Activated B cell treated with CpG ODN at 0.5 μM for 24 hours (primary cell): Measurements from ENCODE around the gene ABCC6. TPM values are rescaled to one million over a fixed set of nuclear protein-coding genes. Genes with fewer than 3 reads are reported as not detected.

Experiments used
- ATAC-seq: fragments of 200-7000 bp; cut with Tn5 transposase; one replicate; pipeline ENCODE4 v1.10.0; 2021; ENCODE audit warnings: low read depth, mild to moderate bottlenecking, moderate library complexity
- CTCF ChIA-PET: fragments of 350-600 bp; sonication (Branson Sonifier 250); formaldehyde crosslinking; loops from one replicate; lab custom pipeline; 2021; ENCODE audit warnings: antibody characterized with exemption; lab: Charles Lee
- POLR2A ChIA-PET: fragments of 350-600 bp; sonication (Branson Sonifier 250); formaldehyde crosslinking; loops from one replicate; lab custom pipeline; 2021; ENCODE audit warnings: antibody characterized with exemption; lab: Charles Lee
- DNase-seq: peaks from one replicate; pipeline ENCODE4 v3.0.0; 2022
- H3K27ac Mint-ChIP-seq: one replicate; pipeline ENCODE4 v1.8.0; 2020; ENCODE audit warnings: mixed read lengths
- H3K27me3 Mint-ChIP-seq: one replicate; pipeline ENCODE4 v1.8.0; 2021; ENCODE audit warnings: mixed read lengths
- H3K36me3 Mint-ChIP-seq: one replicate; pipeline ENCODE4 v1.8.0; 2021; ENCODE audit warnings: low read depth, mixed read lengths
- H3K4me1 Mint-ChIP-seq: one replicate; pipeline ENCODE4 v1.8.0; 2021; ENCODE audit warnings: mixed read lengths
- H3K4me3 Mint-ChIP-seq: one replicate; pipeline ENCODE4 v1.8.0; 2020; ENCODE audit warnings: mild to moderate bottlenecking, mixed read lengths
- H3K9me3 Mint-ChIP-seq: one replicate; pipeline ENCODE4 v1.8.0; 2020; ENCODE audit warnings: mixed read lengths
- CTCF ChIP-seq: fragments of 200-600 bp; IDR thresholded peaks from one replicate; pipeline ENCODE4 v1.8.0; 2022; ENCODE audit warnings: antibody characterized with exemption, mild to moderate bottlenecking
- intact Hi-C: fragments of 100-400 bp; cut with micrococcal nuclease; formaldehyde crosslinking; loops from one replicate; pipeline ENCODE4 v1.15.1; 2024
- total RNA-seq: library from RNA; stranded (reverse); gene quantifications from 2 replicates; pipeline ENCODE4 v1.2.3, GENCODE V29; 2022

ABCC6 gene
- total RNA-seq, 1 donor from 2014 or later, result not detected

- CTCF ChIA-PET, result no interaction called here
- no peak for TF ChIP-seq CTCF
- POLR2A ChIA-PET, result no interaction called here
- Mint-ChIP-seq H3K27me3 (peaks cover 2% of the 10 kb centered on the region), H3K27ac (no peak overlapping the region), H3K4me3 (no peak overlapping the region), H3K4me1 (no peaks in the 10 kb centered on the region), H3K36me3 (no peaks in the 10 kb centered on the region), H3K9me3 (peaks cover 2% of the 10 kb centered on the region)
- ATAC-seq (no peak), DNase-seq (no peak)
- intact Hi-C loops, result no loop called here
Measured at GRCh38 chr16:16168431-16168830, 54.9 kb downstream of the ABCC6 start.

GRCh38 chr16:16167927-16168326 lies 55.4 kb downstream of the ABCC6 start:
- TF ChIP-seq CTCF, result no peak
- intact Hi-C loops, result no loop called here
- Mint-ChIP-seq H3K36me3 (no peaks in the 10 kb centered on the region), H3K4me1 (no peaks in the 10 kb centered on the region), H3K27ac (no peak overlapping the region), H3K4me3 (no peak overlapping the region), H3K9me3 (peaks cover 2% of the 10 kb centered on the region), H3K27me3 (peaks cover 2% of the 10 kb centered on the region)
- CTCF ChIA-PET, result no interaction called here
- DNase-seq, result no peak
- ATAC-seq, result no peak
- POLR2A ChIA-PET, result no interaction called here

- POLR2A ChIA-PET, result no interaction called here
- ATAC-seq, result no peak
- CTCF ChIA-PET, result no interaction called here
Measured at GRCh38 chr16:16166949-16167348, 56.3 kb downstream of the ABCC6 start.

GRCh38 chr16:16166085-16166484 lies 57.2 kb downstream of the ABCC6 start:
- no peak for ATAC-seq
- H3K36me3 Mint-ChIP-seq, result peaks cover under 1% of the 10 kb centered on the region
- H3K27ac Mint-ChIP-seq, result no peak overlapping the region
- DNase-seq, result no peak
- no peak for TF ChIP-seq CTCF
- H3K27me3 Mint-ChIP-seq, result peaks cover 11% of the 10 kb centered on the region
- ChIA-PET CTCF (no interaction called here), POLR2A (no interaction called here)
- no peak overlapping the region for H3K4me3 Mint-ChIP-seq
- no peaks in the 10 kb centered on the region for H3K4me1 Mint-ChIP-seq
- H3K9me3 Mint-ChIP-seq, result peaks cover 2% of the 10 kb centered on the region
- intact Hi-C loops, result no loop called here

More at GRCh38 chr16:16166949-16167348, 56.3 kb downstream of the ABCC6 start:
- Mint-ChIP-seq H3K4me3 (no peak overlapping the region), H3K4me1 (no peaks in the 10 kb centered on the region), H3K36me3 (no peaks in the 10 kb centered on the region), H3K9me3 (peaks cover 2% of the 10 kb centered on the region), H3K27ac (no peak overlapping the region), H3K27me3 (peaks cover 6% of the 10 kb centered on the region)
- intact Hi-C loops, result no loop called here
- no peak for TF ChIP-seq CTCF
- no peak for DNase-seq

- intact Hi-C loops, result no loop called here
- no peak for ATAC-seq
Measured at GRCh38 chr16:16164243-16164642, 59.1 kb downstream of the ABCC6 start.

More at GRCh38 chr16:16164243-16164642, 59.1 kb downstream of the ABCC6 start:
- peaks cover 2% of the 10 kb centered on the region for H3K9me3 Mint-ChIP-seq
- TF ChIP-seq CTCF, result no peak
- ChIA-PET POLR2A (no interaction called here), CTCF (no interaction called here)
- H3K4me1 Mint-ChIP-seq, result no peaks in the 10 kb centered on the region
- H3K27ac Mint-ChIP-seq, result no peak overlapping the region
- no peak overlapping the region for H3K4me3 Mint-ChIP-seq
- DNase-seq, result no peak
- H3K36me3 Mint-ChIP-seq, result peaks cover 5% of the 10 kb centered on the region
- peaks cover 12% of the 10 kb centered on the region for H3K27me3 Mint-ChIP-seq
